Colon (tissue), 2 donors: ENCODE measurements around the gene KCNC1.

Experiments
- FAIRE-seq: peaks from 2 replicates; lab custom pipeline; 2012; peaks lifted over from hg19 to GRCh38; lab: Jason Lieb, UNC
- donor health status: control.
- donor health status: control.

Gene KCNC1

GRCh38 chr11:17827006-17827405 is 92.4 kb downstream of the KCNC1 start:
- no peak for FAIRE-seq

- FAIRE-seq: no peak
Measured at GRCh38 chr11:17828311-17828751, 93.8 kb downstream of the KCNC1 start.

- no peak for FAIRE-seq
Measured at GRCh38 chr11:17831228-17831627, 96.6 kb downstream of the KCNC1 start.

GRCh38 chr11:17831883-17832282 is 97.3 kb downstream of the KCNC1 start:
- no peak for FAIRE-seq
